Adipocyte (in vitro differentiated cells): Measurements from ENCODE around the gene AFMID.

ENCODE experiments used
- DNase-seq: peaks from one replicate; pipeline ENCODE4 v3.0.0-alpha.2; 2015; ENCODE audit warnings: low read depth
- H3K27me3 ChIP-seq: replicated peaks from 2 replicates; pipeline ENCODE4 v1.7.0; 2013; ENCODE audit warnings: mild to moderate bottlenecking, low read length, moderate library complexity; ENCODE audit not compliant: control insufficient read depth, insufficient read depth
- H3K36me3 ChIP-seq: 2 replicates; pipeline ENCODE4 v1.7.0; 2013; ENCODE audit warnings: low read length, mild to moderate bottlenecking, moderate library complexity; ENCODE audit not compliant: control insufficient read depth, insufficient read depth, severe bottlenecking
- H3K4me1 ChIP-seq: 2 replicates; pipeline ENCODE4 v1.7.0; 2013; ENCODE audit warnings: mild to moderate bottlenecking, low read length, moderate library complexity; ENCODE audit not compliant: control insufficient read depth, insufficient read depth
- H3K4me3 ChIP-seq: 2 replicates; pipeline ENCODE4 v1.7.0; 2013; ENCODE audit warnings: mild to moderate bottlenecking, low read length, moderate library complexity
- H3K9ac ChIP-seq: 2 replicates; pipeline ENCODE4 v1.7.0; 2013; ENCODE audit warnings: mild to moderate bottlenecking, low read length, moderate library complexity
- H3K9me3 ChIP-seq: 2 replicates; pipeline ENCODE4 v1.7.0; 2013; ENCODE audit warnings: mild to moderate bottlenecking, low read length, moderate library complexity; ENCODE audit not compliant: control insufficient read depth

Gene AFMID

DNA sequence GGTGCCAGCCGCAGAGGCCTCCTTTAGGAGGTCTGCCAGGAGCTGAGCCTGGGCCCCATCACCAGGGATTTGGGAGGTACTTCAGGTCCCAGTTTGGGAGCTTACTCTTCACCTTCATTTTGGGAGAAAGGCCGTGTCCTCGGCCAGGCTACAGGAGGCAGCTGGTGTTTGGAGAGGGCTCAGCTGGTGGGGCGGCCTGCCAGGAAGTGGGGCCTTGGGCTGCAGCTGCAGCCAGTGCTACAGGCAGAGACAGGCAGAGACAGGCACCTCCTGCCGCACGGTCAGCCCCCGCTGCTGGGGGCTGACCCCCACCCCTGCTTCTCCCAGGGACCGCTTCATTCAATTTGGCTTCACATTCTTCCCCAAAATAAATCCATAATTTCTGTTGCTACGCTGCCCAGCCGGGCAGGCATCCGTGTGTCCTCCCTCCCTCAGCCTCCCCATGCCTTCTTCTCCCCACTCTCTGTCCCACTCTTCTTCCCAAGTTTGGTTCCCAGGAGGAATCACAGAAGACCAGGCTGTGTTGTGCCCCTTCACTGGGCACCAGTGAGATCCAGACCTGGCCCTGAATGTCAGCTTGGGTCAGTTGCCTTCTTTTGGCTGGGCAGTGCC lies 50.3 kb downstream of the AFMID start:
- Histone ChIP-seq H3K9me3 (no peaks in the 10 kb centered on the region), H3K9ac (no peak overlapping the region), H3K4me3 (no peak overlapping the region), H3K27me3 (peaks cover 12% of the 10 kb centered on the region), H3K4me1 (no peaks in the 10 kb centered on the region), H3K36me3 (no peaks in the 10 kb centered on the region)
- no peak for DNase-seq

DNA sequence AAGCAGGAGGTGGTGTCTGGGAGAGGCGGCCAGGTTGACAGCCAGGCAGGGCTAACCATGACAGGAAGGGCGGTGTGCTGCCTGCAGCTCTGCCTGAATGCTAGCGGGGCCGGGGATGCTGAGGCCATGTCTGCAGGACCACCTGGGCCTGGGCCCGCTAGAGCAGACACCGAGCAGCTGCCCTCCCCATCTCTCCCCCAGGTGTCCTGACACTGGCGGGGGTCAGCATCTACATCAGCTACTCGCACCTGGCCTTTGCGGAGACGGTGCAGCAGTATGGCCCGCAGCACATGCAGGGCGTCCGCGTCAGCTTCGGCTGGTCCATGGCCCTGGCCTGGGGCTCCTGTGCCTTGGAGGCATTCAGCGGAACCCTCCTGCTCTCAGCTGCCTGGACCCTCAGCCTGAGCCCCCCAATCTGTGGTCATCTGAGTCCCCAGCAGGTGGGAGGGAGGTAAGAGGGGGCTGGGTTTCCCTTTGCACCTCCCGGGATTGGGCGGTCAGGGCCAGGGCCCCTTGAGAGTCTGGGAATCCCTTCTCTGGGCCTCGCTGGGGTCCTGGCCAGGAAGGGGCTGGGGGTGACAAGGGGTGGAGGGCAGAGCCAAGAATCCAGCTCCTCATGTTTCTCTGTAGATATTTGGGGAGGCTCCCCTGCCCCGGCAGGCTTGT lies 51.8 kb downstream of the AFMID start:
- H3K9ac ChIP-seq = no peak overlapping the region
- H3K4me1 ChIP-seq = no peaks in the 10 kb centered on the region
- no peaks in the 10 kb centered on the region for H3K36me3 ChIP-seq
- no peak for DNase-seq
- H3K4me3 ChIP-seq = no peak overlapping the region
- no peaks in the 10 kb centered on the region for H3K9me3 ChIP-seq
- peaks cover 6% of the 10 kb centered on the region for H3K27me3 ChIP-seq

DNA sequence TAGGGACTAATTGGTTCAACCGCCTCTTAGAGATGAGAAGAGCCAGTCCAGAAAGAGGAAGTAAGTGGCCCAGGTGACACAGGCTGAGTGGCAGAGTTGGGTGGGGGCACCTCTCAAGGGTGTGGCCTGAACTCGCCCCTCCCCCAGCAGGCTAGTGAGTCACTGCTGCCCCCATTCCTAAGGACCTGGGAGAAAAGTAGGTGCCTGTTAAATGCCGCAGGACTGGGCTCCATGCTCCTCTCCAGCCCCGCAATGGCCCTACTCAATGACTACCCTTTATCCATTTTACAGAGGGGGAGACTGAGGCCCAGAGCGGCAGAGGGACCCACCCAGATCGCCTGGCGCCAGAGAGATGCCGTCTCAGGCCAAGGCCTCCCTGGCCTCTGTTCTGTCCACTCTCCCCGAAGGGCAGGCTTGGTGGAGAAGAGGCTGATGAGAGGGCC lies 52.3 kb downstream of the AFMID start:
- Histone ChIP-seq H3K27me3 (peaks cover 6% of the 10 kb centered on the region), H3K4me3 (no peak overlapping the region), H3K4me1 (no peaks in the 10 kb centered on the region), H3K9ac (no peak overlapping the region), H3K9me3 (no peaks in the 10 kb centered on the region), H3K36me3 (no peaks in the 10 kb centered on the region)
- DNase-seq = no peak

DNA sequence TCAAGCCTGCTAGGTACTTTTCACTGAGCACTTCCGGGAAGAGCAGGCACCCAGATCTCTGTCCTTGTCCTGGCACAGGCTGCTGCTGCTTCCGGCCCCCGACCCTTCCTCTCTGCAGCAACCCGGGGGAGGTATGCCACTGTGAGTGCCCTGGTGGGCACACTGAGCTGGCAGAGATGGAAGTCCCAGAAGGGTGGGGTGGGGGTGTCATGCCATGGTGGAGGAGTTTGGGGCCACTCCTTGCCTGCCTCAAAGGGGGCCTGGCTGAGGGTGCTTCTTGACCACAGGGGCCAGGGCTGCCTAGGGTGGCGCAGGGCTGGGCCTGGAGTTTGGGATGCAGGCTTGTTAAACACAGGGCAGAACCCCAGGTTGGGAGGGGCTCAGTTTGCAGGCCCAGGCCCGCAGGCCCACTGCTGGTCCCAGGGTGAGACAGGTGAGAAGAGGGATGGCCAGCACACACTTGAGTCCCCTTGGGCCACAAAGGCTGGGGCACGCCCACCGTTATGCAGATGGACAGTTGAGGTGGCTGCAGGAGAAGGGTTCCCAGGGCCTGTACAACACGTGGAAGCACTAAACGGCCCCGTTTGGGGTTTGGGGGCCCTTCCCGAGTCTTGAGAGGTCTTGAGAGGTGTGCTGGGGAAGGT lies 53.0 kb downstream of the AFMID start:
- Histone ChIP-seq H3K36me3 (no peaks in the 10 kb centered on the region), H3K4me3 (no peak overlapping the region), H3K27me3 (peaks cover 6% of the 10 kb centered on the region), H3K9me3 (no peaks in the 10 kb centered on the region), H3K9ac (no peak overlapping the region), H3K4me1 (no peaks in the 10 kb centered on the region)
- DNase-seq = no peak

DNA sequence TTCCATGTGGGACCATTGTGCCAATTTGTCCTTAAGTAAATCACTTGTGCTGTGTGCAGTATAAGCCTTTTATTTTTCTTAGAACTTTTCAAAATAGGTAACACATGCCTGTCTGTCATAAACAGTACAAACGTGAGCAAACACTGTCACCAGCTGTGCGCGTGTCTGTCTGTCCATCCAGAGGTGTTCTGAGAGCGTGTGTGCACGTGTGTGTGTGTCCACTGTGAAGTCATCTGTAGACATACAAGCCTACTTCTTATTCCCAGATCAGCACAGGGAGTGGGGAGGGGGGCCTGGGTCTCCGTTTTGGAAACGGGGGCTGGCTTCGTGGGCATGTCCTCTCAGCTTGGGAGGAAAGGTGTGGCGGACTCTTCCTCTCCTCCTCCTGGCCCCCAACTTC lies 53.7 kb downstream of the AFMID start:
- H3K27me3 ChIP-seq = peaks cover 6% of the 10 kb centered on the region
- H3K4me1 ChIP-seq = no peaks in the 10 kb centered on the region
- no peaks in the 10 kb centered on the region for H3K36me3 ChIP-seq
- no peak overlapping the region for H3K9ac ChIP-seq
- H3K9me3 ChIP-seq = no peaks in the 10 kb centered on the region
- no peak for DNase-seq
- no peak overlapping the region for H3K4me3 ChIP-seq

DNA sequence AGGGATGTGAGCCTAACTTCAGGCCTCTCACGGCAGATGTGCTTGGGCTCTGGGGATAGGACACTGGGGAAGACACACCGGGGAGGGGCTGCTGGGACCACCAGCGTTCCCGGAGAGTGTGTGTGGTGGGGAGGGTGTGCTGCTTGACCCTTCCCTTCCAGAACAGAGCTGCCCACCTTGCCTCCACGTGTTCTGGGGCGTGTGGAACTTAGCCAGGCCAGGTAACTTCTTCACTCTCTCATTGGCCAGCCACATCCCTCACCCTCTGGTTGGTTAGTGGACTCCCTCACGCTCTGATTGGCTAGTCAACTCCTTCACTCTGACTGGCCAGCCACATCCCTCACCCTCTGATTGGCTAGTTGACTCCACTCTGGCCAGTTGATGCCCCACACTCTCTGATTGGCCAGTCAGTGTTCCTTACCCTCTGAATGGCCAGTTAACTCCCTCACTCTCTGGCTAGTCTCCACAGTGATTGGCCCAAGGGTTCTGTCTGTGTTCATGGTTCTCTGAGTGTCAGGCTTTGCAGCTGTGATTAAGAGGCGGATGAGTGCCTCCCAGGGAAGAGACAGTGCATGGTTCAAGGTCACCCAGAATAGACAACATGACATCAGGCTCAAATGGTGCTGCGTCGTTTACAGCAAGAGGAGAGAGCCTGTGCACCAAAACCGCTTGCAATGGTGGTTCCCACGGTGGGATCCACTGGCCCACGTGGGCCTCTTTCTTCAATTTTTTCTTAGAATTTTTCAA lies 54.3 kb downstream of the AFMID start:
- H3K9me3 ChIP-seq = no peaks in the 10 kb centered on the region
- no peak for DNase-seq
- peaks cover 6% of the 10 kb centered on the region for H3K27me3 ChIP-seq
- H3K4me3 ChIP-seq = no peak overlapping the region
- no peaks in the 10 kb centered on the region for H3K36me3 ChIP-seq
- H3K9ac ChIP-seq = no peak overlapping the region
- no peaks in the 10 kb centered on the region for H3K4me1 ChIP-seq

DNA sequence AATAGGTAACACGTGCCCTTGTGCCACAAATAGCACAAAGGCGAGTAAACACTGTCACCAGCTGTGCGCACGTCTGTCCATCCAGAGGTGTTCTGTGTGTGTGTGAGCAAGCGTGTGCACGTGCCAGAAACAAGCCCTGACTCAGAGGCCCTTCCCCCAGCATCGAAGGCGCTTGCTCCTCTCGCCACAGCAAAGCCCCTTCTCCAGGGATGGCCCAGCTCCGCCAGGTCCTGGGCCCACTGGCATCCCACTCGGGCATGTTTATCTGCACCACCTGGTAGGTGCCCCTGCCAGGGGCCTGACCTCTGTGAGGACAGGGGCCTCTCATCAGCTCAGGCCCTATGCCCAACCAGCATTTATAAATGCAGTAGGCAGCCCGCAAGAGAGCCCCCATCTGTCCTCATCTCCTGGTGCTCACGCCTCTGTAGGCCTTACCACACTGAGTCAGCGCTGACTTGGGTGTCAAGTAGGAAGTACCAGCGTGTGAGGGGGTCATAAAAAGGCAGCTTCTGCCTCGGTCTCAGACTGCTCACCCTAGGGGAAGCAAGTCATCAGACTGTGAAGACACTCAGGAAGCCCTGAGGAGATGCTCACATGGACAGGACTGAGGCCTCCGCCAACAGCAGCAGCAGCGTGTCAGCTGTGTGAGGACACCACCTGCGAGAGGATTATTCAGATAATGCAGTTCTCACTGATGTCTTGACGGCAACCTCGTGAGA lies 55.0 kb downstream of the AFMID start:
- no peak for DNase-seq
- Histone ChIP-seq H3K4me1 (no peaks in the 10 kb centered on the region), H3K36me3 (no peaks in the 10 kb centered on the region), H3K9ac (no peak overlapping the region), H3K9me3 (no peaks in the 10 kb centered on the region), H3K4me3 (no peak overlapping the region), H3K27me3 (peaks cover 6% of the 10 kb centered on the region)

DNA sequence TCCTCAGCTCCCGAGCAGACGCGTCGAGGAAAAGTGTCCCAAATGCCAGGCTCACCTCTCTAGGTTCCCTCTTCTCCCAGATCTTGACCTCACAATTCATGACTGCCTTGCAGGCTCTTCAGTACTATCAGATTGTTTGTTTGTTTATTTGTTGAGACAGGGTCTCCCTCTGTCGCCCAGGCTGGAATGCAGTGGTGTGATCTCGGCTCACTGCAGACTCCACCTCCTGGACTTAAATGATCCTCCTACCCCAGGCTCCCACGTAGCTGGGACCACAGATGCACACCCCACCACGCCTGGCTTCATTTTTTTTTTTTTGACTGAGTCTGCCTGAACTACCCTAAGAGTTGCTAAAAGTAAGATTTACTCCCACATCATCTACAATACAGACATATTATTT lies 60.1 kb downstream of the AFMID start:
- H3K36me3 ChIP-seq = no peaks in the 10 kb centered on the region
- peaks cover 18% of the 10 kb centered on the region for H3K27me3 ChIP-seq
- no peak overlapping the region for H3K9ac ChIP-seq
- no peaks in the 10 kb centered on the region for H3K4me1 ChIP-seq
- no peak for DNase-seq
- no peaks in the 10 kb centered on the region for H3K9me3 ChIP-seq
- no peak overlapping the region for H3K4me3 ChIP-seq

DNA sequence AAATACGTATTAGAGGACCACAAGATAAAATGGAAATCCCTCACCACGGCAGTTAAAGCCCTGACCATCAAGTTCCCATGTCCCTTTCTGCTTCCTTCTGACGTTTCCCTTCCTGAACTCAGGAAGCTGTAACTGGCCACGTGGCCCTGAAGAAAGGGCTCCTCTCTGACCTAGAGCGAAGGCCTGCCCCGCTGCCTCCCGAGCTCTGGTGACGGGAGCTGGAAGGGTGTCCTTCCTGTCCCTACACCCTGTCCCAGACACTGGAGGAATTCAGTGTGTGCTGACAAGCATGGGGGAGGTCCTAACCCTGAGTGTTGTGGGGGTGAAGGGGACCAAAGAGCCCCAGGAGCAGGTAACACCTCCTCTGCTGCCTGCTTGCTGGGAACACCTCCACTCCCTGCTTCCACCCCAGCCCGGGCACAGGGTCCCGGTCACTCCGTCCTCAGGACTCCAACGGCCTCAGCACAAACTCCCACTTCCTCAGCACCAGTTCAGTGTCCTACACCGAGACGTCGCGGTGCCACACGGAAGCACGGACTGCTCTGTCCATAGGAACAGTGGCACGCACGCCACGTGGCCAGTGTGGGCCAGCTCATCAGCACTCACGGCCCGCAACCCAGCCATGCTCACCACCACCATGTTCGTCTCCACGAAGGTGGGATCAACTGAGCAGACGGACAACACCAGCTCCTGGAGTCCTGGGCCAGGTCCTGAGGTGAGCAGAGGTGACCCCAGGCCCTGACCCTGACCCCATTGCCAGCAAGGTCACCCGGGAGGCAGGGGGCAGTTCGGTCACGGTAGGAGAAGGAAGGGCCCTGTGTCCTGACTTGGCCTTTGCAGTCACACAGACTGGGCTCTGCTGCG lies 61.1 kb downstream of the AFMID start:
- no peak overlapping the region for H3K9ac ChIP-seq
- H3K4me1 ChIP-seq = peaks cover 1% of the 10 kb centered on the region
- no peak overlapping the region for H3K4me3 ChIP-seq
- no peaks in the 10 kb centered on the region for H3K9me3 ChIP-seq
- DNase-seq = no peak
- no peaks in the 10 kb centered on the region for H3K36me3 ChIP-seq
- peaks cover 18% of the 10 kb centered on the region for H3K27me3 ChIP-seq

DNA sequence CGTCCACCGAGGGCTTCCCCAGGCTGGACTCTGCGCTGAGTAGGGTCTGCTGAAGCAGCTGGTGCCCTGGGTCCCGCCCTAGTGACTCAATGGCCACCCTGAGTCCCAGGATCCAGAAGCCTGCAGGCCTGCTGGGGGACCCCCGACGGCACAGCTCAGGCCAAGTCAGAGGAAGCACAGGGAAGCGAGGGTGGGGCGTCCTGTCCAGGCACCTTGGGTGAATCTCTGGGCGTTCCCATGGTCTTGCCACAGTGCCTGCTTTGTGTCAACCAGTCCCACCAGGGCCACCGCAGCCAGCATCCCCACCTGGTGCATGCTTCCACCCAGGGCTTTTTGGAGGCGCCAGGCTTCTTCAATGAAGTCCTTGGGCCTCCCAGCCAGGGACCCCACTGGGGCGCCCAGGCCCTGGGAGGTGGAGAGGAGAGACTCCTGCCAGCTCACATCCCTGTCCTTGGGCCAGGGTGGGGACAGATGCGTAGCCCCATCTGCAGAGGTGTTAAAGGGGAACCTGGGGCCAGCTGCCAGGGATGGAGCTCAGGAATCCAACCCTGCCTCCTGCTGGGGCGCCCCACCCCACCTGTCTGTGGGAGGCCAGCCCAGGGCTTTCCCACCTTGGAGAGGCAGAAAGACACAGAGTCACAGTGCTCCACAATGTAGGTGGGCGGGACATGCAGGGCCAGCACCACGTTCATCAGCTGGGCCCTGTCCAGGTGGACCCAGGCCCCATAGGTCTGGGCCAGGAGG lies 62.1 kb downstream of the AFMID start:
- no peak overlapping the region for H3K4me3 ChIP-seq
- no peak for DNase-seq

More for the DNA sequence above, 62.1 kb downstream of the AFMID start:
- Histone ChIP-seq H3K36me3 (no peaks in the 10 kb centered on the region), H3K4me1 (peaks cover 5% of the 10 kb centered on the region), H3K9me3 (no peaks in the 10 kb centered on the region), H3K27me3 (peaks cover 18% of the 10 kb centered on the region), H3K9ac (no peak overlapping the region)
